Bronchus fibroblast of lung (primary cell): ENCODE results near the gene SUPT6H. TPM values are rescaled to one million over a fixed set of nuclear protein-coding genes. Genes with fewer than 3 reads are reported as not detected.

Experiments used
- total RNA-seq: library from RNA; depleted of rRNA; stranded (reverse); fragments of >200 nt; gene quantifications from 2 replicates; pipeline ENCODE4 v1.2.3, GENCODE V29; 2015

SUPT6H gene
- total RNA-seq: 17.8 and 18.5 TPM in 2 replicates

DNA sequence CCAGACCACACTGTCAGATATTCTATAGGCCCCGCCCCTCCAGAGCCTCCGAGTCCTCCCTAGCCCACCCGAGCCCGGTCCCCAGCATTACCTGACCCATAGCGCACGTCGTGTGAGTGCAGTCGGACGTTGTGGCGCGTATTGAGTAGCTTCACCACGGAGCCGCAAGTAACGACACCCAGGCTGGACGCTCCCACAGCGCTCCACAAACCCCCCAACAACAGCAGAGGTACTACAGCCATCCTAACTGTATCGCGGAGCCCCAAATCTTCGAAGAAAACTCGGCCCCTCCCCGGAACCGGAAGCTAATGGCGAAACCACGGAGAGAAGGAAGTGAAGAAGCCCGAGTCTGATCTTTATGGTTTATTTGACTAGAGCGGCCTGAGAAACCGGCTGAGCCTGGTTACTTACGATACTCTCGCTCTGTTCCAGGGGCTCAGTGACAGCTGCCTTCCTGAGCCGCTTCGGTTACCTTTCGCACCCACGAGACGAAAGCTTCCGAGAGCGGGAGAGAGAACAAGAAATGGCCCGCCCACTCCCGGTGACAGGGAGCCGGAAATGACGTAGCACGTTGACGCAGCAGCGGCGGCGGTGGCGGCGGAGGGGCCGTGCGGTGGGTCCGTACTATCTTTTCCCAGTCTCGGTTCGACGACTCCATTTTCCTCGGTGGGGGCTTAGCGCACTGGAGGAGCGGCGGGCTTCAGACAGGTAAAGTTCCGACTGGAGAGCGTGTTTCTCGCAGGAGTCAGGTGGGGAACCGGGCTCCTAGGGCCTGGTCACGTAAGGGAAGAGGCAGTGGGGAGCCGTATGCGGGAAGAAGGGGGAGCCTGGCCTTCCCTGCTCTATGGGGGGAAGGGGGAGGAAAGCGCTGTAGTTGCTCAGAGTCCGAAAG is at the start of gene SUPT6H, which contains the start of gene SDF2:
Gene SUPT6H (plus strand): TSS at position 571 of the 892 bp plus-strand sequence. CDS start 11,197 bp downstream, outside the sequence.
Gene SDF2 (minus strand): TSS at position 272 of the 892 bp plus-strand sequence. CDS start 30 bp downstream, at position 242.

GRCh38 chr17:28613931-28614381 is 48.0 kb upstream of the SUPT6H start, which contains the start of gene RSKR:
RSKR (minus strand) TSS chr17:28614185; CDS start chr17:28614161, 24 bp downstream.

DNA sequence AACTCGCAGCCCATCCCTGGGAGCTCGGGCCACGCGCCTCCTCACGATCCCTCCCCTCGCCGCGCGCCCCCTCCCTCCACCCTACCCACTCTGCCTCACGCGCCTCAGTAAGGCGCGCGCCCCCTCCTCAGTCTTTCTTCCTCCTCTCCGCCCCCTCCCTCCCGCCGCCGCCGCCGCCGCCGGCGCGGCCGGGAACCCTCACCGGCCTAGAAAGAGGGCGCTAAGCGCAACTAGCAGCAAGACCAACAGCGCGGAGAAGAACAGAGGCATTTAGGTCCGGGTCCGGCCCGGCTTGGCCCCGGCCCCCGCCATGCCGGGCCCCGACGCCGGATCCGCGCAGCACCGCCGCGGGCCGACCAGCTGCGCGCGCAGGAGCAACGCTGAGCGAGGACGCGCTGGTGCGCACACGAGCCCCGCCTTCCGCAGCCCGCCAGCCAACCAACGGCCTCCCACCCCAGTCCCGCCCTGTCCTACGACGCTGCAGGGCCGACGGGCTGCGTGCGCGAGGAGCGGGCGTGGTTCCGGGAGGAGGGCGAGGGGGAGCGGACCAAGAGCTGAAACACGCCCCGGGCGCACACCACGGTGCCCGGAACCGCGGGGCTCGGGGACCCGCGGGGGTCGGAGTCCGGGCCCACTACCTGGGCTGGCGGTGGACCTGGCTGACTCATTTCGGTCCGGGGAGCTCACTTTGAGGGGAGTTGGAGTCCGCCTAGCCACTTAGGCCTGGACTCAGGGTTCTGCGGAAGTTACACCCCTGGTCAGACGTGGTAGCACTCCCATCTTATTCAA is 17.0 kb upstream of the SUPT6H start, which contains the start of gene BLTP2:
Gene BLTP2 (minus strand): TSS at position 372 of the 789 bp plus-strand sequence. CDS start 102 bp downstream, at position 270.

GRCh38 chr17:28711723-28712031 is 49.7 kb downstream of the SUPT6H start, which contains the start of gene PROCA1:
PROCA1 (minus strand) TSS chr17:28711888; CDS start chr17:28711660, 228 bp downstream.

DNA sequence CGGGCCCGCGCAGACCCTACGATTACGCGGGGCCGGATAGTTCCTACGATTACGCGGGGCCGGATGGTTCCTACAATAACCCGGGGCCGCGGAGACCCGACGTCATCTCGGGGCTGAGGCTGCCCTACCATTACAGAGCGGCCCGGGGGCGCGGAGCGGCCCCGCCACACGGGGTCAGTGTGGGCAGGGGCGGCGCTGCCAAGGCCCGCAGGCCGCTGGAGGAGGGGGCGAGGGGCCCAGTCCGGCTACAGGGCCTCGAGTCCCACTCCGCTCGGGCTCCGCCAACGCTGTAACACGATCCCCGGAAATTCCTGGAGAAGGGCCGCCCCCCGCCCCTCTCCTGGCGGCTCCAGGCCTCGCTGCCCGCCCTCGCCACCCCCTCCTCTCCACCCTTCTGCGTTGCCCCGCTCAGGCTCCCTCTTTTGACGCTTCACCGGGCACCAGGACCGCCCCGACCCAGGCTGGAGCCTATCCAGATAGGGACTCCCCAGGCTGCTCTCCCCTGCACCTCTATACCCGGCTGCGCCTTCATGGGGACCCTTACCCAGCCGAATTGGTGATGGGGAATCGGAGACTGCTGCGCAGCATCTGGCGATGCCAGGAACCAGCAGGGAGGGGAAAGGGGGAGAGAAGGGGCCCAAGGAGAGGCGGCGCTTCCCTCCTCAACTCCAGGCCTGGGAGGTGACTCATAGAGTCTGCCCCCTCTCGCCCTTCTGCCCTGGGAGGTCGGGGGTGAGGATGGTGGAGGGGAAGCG is 55.8 kb downstream of the SUPT6H start, which contains the start of gene RAB34:
Gene RAB34 (minus strand): TSS at position 291 of the 755 bp plus-strand sequence. CDS start 602 bp downstream, outside the sequence.

GRCh38 chr17:28726226-28726626 is 64.2 kb downstream of the SUPT6H start, which contains the start of gene TLCD1:
TLCD1 (minus strand) TSS chr17:28726233; CDS start chr17:28726097, 136 bp downstream.

DNA sequence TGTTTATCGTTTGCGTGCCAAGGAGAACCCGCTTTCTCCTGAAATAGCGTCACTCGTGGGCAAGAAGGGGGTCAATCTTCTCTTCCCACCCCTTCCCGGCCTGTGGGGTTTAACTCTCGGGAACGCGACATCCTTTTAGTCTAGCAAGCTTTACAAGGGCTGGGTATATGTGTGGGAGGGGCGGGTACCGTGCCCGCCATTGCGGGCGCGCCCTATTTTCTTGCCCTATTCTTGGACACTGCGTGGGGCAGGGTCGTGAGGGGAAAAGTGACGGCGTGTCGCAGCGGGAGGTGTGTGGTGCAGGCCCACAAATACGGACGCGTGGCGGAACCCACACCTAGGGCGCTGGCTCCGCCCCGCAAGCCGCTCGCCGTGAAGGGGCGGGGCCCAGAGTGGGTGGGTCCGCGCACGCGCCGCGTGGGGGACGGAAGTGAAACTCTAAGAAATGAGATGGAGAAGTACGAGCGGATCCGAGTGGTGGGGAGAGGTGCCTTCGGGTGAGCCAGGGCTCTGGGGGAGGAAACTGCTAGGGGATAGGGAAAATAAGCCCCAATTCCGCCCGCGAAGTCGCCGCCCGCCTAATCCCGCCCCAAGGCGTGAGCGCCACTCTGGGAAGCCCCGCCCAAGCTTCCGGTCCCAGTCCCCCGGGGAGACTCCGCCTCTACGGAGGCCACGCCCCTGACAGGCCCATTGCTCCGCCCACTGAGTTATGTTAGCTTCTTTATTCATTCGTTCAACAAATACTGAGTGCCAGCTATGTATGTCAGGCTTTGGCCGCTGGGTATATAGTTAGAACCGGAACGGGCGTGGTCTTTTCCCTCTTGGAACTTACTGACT is 66.6 kb downstream of the SUPT6H start, which contains the start of gene NEK8:
Gene NEK8 (plus strand): TSS at position 425 of the 837 bp plus-strand sequence. CDS start 26 bp downstream, at position 451.

GRCh38 chr17:28743243-28744103 is 81.5 kb downstream of the SUPT6H start, which contains the start of gene TRAF4:
TRAF4 (plus strand) TSS chr17:28744011; CDS start chr17:28744113, 102 bp downstream.

Other genes starting within 250 kb of the SUPT6H start
- gene SLC13A2, start 188.6 kb upstream of the SUPT6H start, total RNA-seq: not detected in 2 replicates
- not detected in 2 replicates for gene FOXN1, start 155.9 kb upstream of the SUPT6H start, total RNA-seq
- gene UNC119, start 109.6 kb upstream of the SUPT6H start, total RNA-seq: 21.0 and 24.8 TPM in 2 replicates
- gene PIGS, start 90.7 kb upstream of the SUPT6H start, total RNA-seq: 69.6 and 72.1 TPM in 2 replicates
- gene ALDOC, start 85.3 kb upstream of the SUPT6H start, total RNA-seq: 62.4 and 80.3 TPM in 2 replicates
- gene SPAG5, start 63.2 kb upstream of the SUPT6H start, total RNA-seq: 65.1 and 70.4 TPM in 2 replicates
- 2.4 and 4.0 TPM in 2 replicates for gene RSKR, start 48.0 kb upstream of the SUPT6H start, total RNA-seq
- 76.0 and 80.3 TPM in 2 replicates for gene BLTP2, start 17.0 kb upstream of the SUPT6H start, total RNA-seq
- 46.9 and 55.2 TPM in 2 replicates for gene SDF2, start 299 bp upstream of the SUPT6H start, total RNA-seq
- 1.8 and 2.9 TPM in 2 replicates for gene PROCA1, start 49.7 kb downstream of the SUPT6H start, total RNA-seq
- gene RAB34, start 55.7 kb downstream of the SUPT6H start, total RNA-seq: 371 and 405 TPM in 2 replicates
- gene RPL23A, start 57.8 kb downstream of the SUPT6H start, total RNA-seq: 615 and 663 TPM in 2 replicates
- 16.8 and 20.0 TPM in 2 replicates for gene TLCD1, start 64.0 kb downstream of the SUPT6H start, total RNA-seq
- gene NEK8, start 66.6 kb downstream of the SUPT6H start, total RNA-seq: 2.1 and 2.9 TPM in 2 replicates
- gene TRAF4, start 81.8 kb downstream of the SUPT6H start, total RNA-seq: 38.3 and 38.7 TPM in 2 replicates
- 10.9 and 11.6 TPM in 2 replicates for gene FAM222B, start 180.6 kb downstream of the SUPT6H start, total RNA-seq
- 80.0 and 94.8 TPM in 2 replicates for gene ERAL1, start 192.8 kb downstream of the SUPT6H start, total RNA-seq
- 45.0 and 45.7 TPM in 2 replicates for gene FLOT2, start 235.5 kb downstream of the SUPT6H start, total RNA-seq
- gene DHRS13, start 240.9 kb downstream of the SUPT6H start, total RNA-seq: 2.1 and 5.0 TPM in 2 replicates